Activated CD4-positive, alpha-beta T cell treated with anti-CD3 and anti-CD28 coated beads, Interleukin-2, amount 10 ng/mL, durations not matched to agents 7 days and 5 days (primary cell): ENCODE measurements around the gene GADD45GIP1. TPM values are rescaled to one million over a fixed set of nuclear protein-coding genes. Genes with fewer than 3 reads are reported as not detected.

ENCODE experiments used
- microRNA-seq: library from miRNA; unstranded; fragments of <30 nt; microRNA quantifications from one replicate; pipeline ENCODE4 v1.2.0, GENCODE V29; 2021; ENCODE audit warnings: borderline microRNAs expressed, borderline replicate concordance
- total RNA-seq, 2 experiments: library from RNA; stranded (reverse); gene quantifications; one replicate each; pipeline ENCODE4 v1.2.3, GENCODE V29; 2021

Gene GADD45GIP1
- total RNA-seq, 2 experiments from 2014 or later: 14.9 to 16.5 TPM

Small RNA genes lying within 50 kb of the gene (microRNA-seq; reads per million reads assigned to microRNA genes)
- gene MIR5695 (0.84 reads per million), gene MIR6515 (1.5 reads per million)

Other genes with a start within 250 kb of the GADD45GIP1 start
- gene TNPO2, start 233.3 kb downstream of the GADD45GIP1 start, total RNA-seq: 10 to 100 TPM; 80.5 to 90.7 TPM
- gene TRIR, start 222.5 kb downstream of the GADD45GIP1 start, total RNA-seq: 100 to 1,000 TPM; 222 to 226 TPM
- 10 to 100 TPM; 67.2 to 68.3 TPM for gene GET3, start 219.7 kb downstream of the GADD45GIP1 start, total RNA-seq
- not detected for gene BEST2, start 205.4 kb downstream of the GADD45GIP1 start, total RNA-seq
- gene HOOK2, start 181.7 kb downstream of the GADD45GIP1 start, total RNA-seq: 10 to 100 TPM; 13.9 to 14.0 TPM
- 10 to 100 TPM; 66.7 to 78.4 TPM for gene JUNB, start 165.7 kb downstream of the GADD45GIP1 start, total RNA-seq
- 100 to 1,000 TPM; 274 to 288 TPM for gene PRDX2, start 155.4 kb downstream of the GADD45GIP1 start, total RNA-seq
- 10 to 100 TPM; 27.0 to 31.1 TPM for gene THSD8, start 155.2 kb downstream of the GADD45GIP1 start, total RNA-seq
- gene RNASEH2A, start 150.6 kb downstream of the GADD45GIP1 start, total RNA-seq: 10 to 100 TPM; 34.9 to 39.3 TPM
- gene RTBDN, start 122.6 kb downstream of the GADD45GIP1 start, total RNA-seq: not detected
- gene MAST1, start 118.7 kb downstream of the GADD45GIP1 start, total RNA-seq: under 1 TPM; 0.35 to 0.67 TPM
- 10 to 100 TPM; 28.8 to 30.0 TPM for gene DNASE2, start 75.8 kb downstream of the GADD45GIP1 start, total RNA-seq
- under 1 TPM in 1 of 2 experiments, not detected in 1; 0.20 TPM for gene KLF1, start 70.0 kb downstream of the GADD45GIP1 start, total RNA-seq
- gene GCDH, start 66.1 kb downstream of the GADD45GIP1 start, total RNA-seq: 10 to 100 TPM; 35.4 to 41.7 TPM
- 1 to 10 TPM; 3.2 to 4.5 TPM for gene SYCE2, start 37.9 kb downstream of the GADD45GIP1 start, total RNA-seq
- gene FARSA, start 23.5 kb downstream of the GADD45GIP1 start, total RNA-seq: 10 to 100 TPM; 85.7 to 90.6 TPM
- gene CALR, start 18.6 kb downstream of the GADD45GIP1 start, total RNA-seq: 100 to 1,000 TPM; 726 to 779 TPM
- 100 to 1,000 TPM; 120 to 131 TPM for gene RAD23A, start 11.4 kb downstream of the GADD45GIP1 start, total RNA-seq
- under 1 TPM; 0.15 to 0.20 TPM for gene DAND5, start 12.4 kb upstream of the GADD45GIP1 start, total RNA-seq
- gene NFIX, start 38.3 kb upstream of the GADD45GIP1 start, total RNA-seq: 1 to 10 TPM; 1.2 to 1.5 TPM
- 1 to 10 TPM; 2.3 to 2.5 TPM for gene LYL1, start 145.6 kb upstream of the GADD45GIP1 start, total RNA-seq
- gene TRMT1, start 159.5 kb upstream of the GADD45GIP1 start, total RNA-seq: 10 to 100 TPM; 44.7 to 58.3 TPM
- gene NACC1, start 161.0 kb upstream of the GADD45GIP1 start, total RNA-seq: 10 to 100 TPM; 57.8 to 63.8 TPM
- 10 to 100 TPM; 62.3 to 65.0 TPM for gene STX10, start 193.2 kb upstream of the GADD45GIP1 start, total RNA-seq
- 100 to 1,000 TPM; 167 to 188 TPM for gene IER2, start 193.2 kb upstream of the GADD45GIP1 start, total RNA-seq